HepG2 (cell line): ENCODE results near the gene LNX2. TPM values are rescaled to one million over a fixed set of nuclear protein-coding genes. Genes with fewer than 3 reads are reported as not detected.

Experiments used
- ATAC-seq: fragments of 200-7000 bp; cut with Tn5 transposase; 3 replicates; pipeline ENCODE4 v1.9.1; 2020; ENCODE audit warnings: mild to moderate bottlenecking, moderate library complexity
- BruUV-seq: library from RNA; stranded (reverse); fragments of 400-500 nt; replicated peaks from 2 replicates; lab custom pipeline; 2021; lab: Mats Ljungman, UMichigan
- CTCF ChIA-PET: fragments of 300-600 bp; formaldehyde crosslinking; extraction: SDS; loops from one replicate; lab custom pipeline; 2021; ENCODE audit warnings: low total read pairs, inconsistent platforms, low intra/inter-chr PET ratio; lab: Yijun Ruan, JAX
- POLR2A ChIA-PET: fragments of 350-600 bp; sonication (Branson Sonifier 250); formaldehyde crosslinking; loops from one replicate; lab custom pipeline; 2020; ENCODE audit warnings: antibody characterized with exemption, inconsistent platforms; lab: Yijun Ruan, JAX
- DNase-seq: peaks from one replicate; pipeline ENCODE4 v3.0.0-alpha.2; 2015; ENCODE audit warnings: low spot score
- FAIRE-seq: peaks from 3 replicates; lab custom pipeline; 2011; peaks lifted over from hg19 to GRCh38; lab: Jason Lieb, UNC
- H2AFZ ChIP-seq: one replicate; pipeline ENCODE4 v1.6.1; 2011; ENCODE audit warnings: low read length, inconsistent platforms
- H3K27ac ChIP-seq: fragments of 300-600 bp; 3 replicates; pipeline ENCODE4 v1.8.0; 2011; ENCODE audit warnings: mixed run types, mild to moderate bottlenecking, mixed read lengths, low read length, inconsistent platforms; ENCODE audit not compliant: insufficient read depth; ENCODE audit errors: extremely low read length
- H3K27me3 ChIP-seq, 2 experiments: fragments of 200-600 bp in 1 of 2; 2 replicates in 1 of 2; 3 replicates in 1 of 2; pipeline versions ENCODE4 v1.6.0 to v1.8.0; 2011; ENCODE audit warnings: low read length in 2 of 2, mild to moderate bottlenecking in 2 of 2, moderate library complexity in 2 of 2, inconsistent platforms in 1 of 2; ENCODE audit not compliant: insufficient read depth in 2 of 2, control insufficient read depth in 1 of 2
- H3K36me3 ChIP-seq, 2 experiments: fragments of 200-600 bp in 1 of 2; replicated peaks in 1 of 2; 2 replicates in 1 of 2; 3 replicates in 1 of 2; pipeline versions ENCODE4 v1.5.1 to v1.8.0; 2011; ENCODE audit warnings: low read length in 2 of 2, inconsistent platforms in 1 of 2; ENCODE audit not compliant: insufficient read depth in 2 of 2, control insufficient read depth in 1 of 2
- H3K4me1 ChIP-seq: 2 replicates; pipeline ENCODE4 v1.5.1; 2012; ENCODE audit warnings: low read length, inconsistent platforms; ENCODE audit not compliant: insufficient read depth
- H3K4me2 ChIP-seq: 2 replicates; pipeline ENCODE4 v1.6.0; 2011; ENCODE audit warnings: low read depth, low read length, inconsistent platforms
- H3K4me3 ChIP-seq, 3 experiments: fragments of 200-600 bp in 1 of 3; sonication (generic), shearing (Covaris generic) in 1 of 3; replicated peaks in 1 of 3; 2 replicates each; pipeline ENCODE4 v1.5.1; 2011 to 2016; ENCODE audit warnings: low read length in 3 of 3, inconsistent platforms in 2 of 3, low read depth in 2 of 3, mild to moderate bottlenecking in 2 of 3, control low read depth in 1 of 3, mixed read lengths in 1 of 3; ENCODE audit not compliant: insufficient read depth in 1 of 3
- H3K79me2 ChIP-seq: one replicate; pipeline ENCODE4 v1.6.1; 2011; ENCODE audit warnings: low read length, inconsistent platforms; ENCODE audit not compliant: insufficient read depth
- H3K9ac ChIP-seq: 2 replicates; pipeline ENCODE4 v1.6.0; 2011; ENCODE audit warnings: mild to moderate bottlenecking, low read depth, low read length, inconsistent platforms; ENCODE audit not compliant: insufficient read depth
- H3K9me3 ChIP-seq: 2 replicates; pipeline ENCODE4 v1.5.1; 2012; ENCODE audit warnings: mild to moderate bottlenecking, low read length
- H4K20me1 ChIP-seq: 2 replicates; pipeline ENCODE4 v1.6.0; 2011; ENCODE audit warnings: inconsistent platforms, mild to moderate bottlenecking, low read length, moderate library complexity; ENCODE audit not compliant: insufficient read depth
- AGO1 ChIP-seq: fragments of 200-400 bp; formaldehyde crosslinking; IDR thresholded peaks from 2 replicates; pipeline ENCODE4 v1.6.1; 2017; ENCODE audit warnings: mild to moderate bottlenecking, low read depth, low read length, moderate library complexity; ENCODE audit not compliant: poor library complexity, severe bottlenecking
- DMTF1 ChIP-seq: sonication (generic); formaldehyde crosslinking; IDR thresholded peaks from 2 replicates; pipeline ENCODE4 v1.4.0; 2020; ENCODE audit warnings: mild to moderate bottlenecking, missing genetic modification reagents
- HINFP ChIP-seq: sonication (generic); formaldehyde crosslinking; IDR thresholded peaks from 2 replicates; pipeline ENCODE4 v1.4.0; 2020; ENCODE audit warnings: low read depth, mild to moderate bottlenecking, missing genetic modification reagents
- KMT2B ChIP-seq: IDR thresholded peaks from 2 replicates; pipeline ENCODE4 v1.6.1; 2016; ENCODE audit warnings: missing genetic modification reagents, missing compliant biosample characterization
- SNAPC4 ChIP-seq: sonication (generic); formaldehyde crosslinking; IDR thresholded peaks from 2 replicates; pipeline ENCODE4 v1.4.0; 2020; ENCODE audit warnings: mild to moderate bottlenecking, missing genetic modification reagents
- SOX5 ChIP-seq: IDR thresholded peaks from 2 replicates; pipeline ENCODE4 v1.6.1; 2016; ENCODE audit warnings: borderline replicate concordance
- TOE1 ChIP-seq: sonication (generic); formaldehyde crosslinking; IDR thresholded peaks from 2 replicates; pipeline ENCODE4 v1.4.0; 2020; ENCODE audit warnings: mild to moderate bottlenecking, missing genetic modification reagents
- ZBTB14 ChIP-seq: sonication (generic); formaldehyde crosslinking; IDR thresholded peaks from 2 replicates; pipeline ENCODE4 v1.4.0; 2020; ENCODE audit warnings: missing genetic modification reagents
- ZFP90 ChIP-seq: sonication (generic); formaldehyde crosslinking; IDR thresholded peaks from 2 replicates; pipeline ENCODE4 v1.8.0; 2022; ENCODE audit warnings: missing genetic modification reagents, mild to moderate bottlenecking, inconsistent platforms, borderline replicate concordance
- ZNF766 ChIP-seq: sonication (generic); formaldehyde crosslinking; IDR thresholded peaks from 2 replicates; pipeline ENCODE4 v1.5.0; 2020; ENCODE audit warnings: missing genetic modification reagents, borderline replicate concordance
- ZNF878 ChIP-seq: sonication (generic); formaldehyde crosslinking; IDR thresholded peaks from 2 replicates; pipeline ENCODE4 v1.8.1; 2023; ENCODE audit warnings: mild to moderate bottlenecking, missing genetic modification reagents, moderate library complexity
- whole genome bisulfite sequencing: methylation state at CpG from one replicate; pipeline ENCODE4 v1.1.6; 2017; ENCODE audit warnings: low lambda C conversion rate; 5-methylcytosine and 5-hydroxymethylcytosine counted together
- in situ Hi-C: cut with HindIII; loops from 2 replicates; pipeline ENCODE4 v1.10.0; 2017; ENCODE audit warnings: low pct_unique_long_range_greater_than_20kb; ENCODE audit not compliant: extremely low pct_ligation_motif_present
- intact Hi-C: fragments of 100-400 bp; cut with micrococcal nuclease; formaldehyde crosslinking; loops from one replicate; pipeline ENCODE4 v1.10.0; 2022; ENCODE audit not compliant: unreplicated experiment
- polyA plus RNA-seq, 8 experiments: library from polyadenylated mRNA; depleted of rRNA in 3 of 8; stranded (reverse) in 7 of 8; unstranded in 1 of 8; fragments of >200 nt; fragmentation: Illumina TruSeq in 4 of 8; extraction: Trizol in 4 of 8; gene quantifications; 2 replicates each; pipeline versions ENCODE4 v1.2.1 to v1.2.3, GENCODE V29; 2011 to 2016; ENCODE audit warnings: low read depth in 4 of 8, missing spikeins in 1 of 8, mixed read lengths in 1 of 8; ENCODE audit not compliant: insufficient read depth in 1 of 8
- total RNA-seq, 5 experiments: library from RNA; depleted of rRNA; stranded (reverse); fragments of >200 nt; fragmentation: Illumina TruSeq; extraction: Trizol; gene quantifications; 2 replicates each; pipeline ENCODE4 v1.2.3, GENCODE V29; 2016; ENCODE audit warnings: low read depth in 1 of 5

Gene LNX2
- total and polyA plus RNA-seq, 2 of the 13 experiments (the other 11 are each of a cell fraction or from before 2014, with no cell fraction given): 9.2 to 9.7 TPM

- TF ChIP-seq ZNF878 (CRISPR knock-in tag): no peak
- no peak for TF ChIP-seq TOE1 (CRISPR knock-in tag)
- no peak for TF ChIP-seq ZNF766 (CRISPR knock-in tag)
- TF ChIP-seq KMT2B (CRISPR knock-in tag): no peak
- TF ChIP-seq ZFP90 (CRISPR knock-in tag): no peak
These were observed 11.3 kb upstream of the LNX2 start (continued) for GRCh38 chr13:27631665-27632064.

GRCh38 chr13:27631156-27631555, 10.8 kb upstream of the LNX2 start:
- in situ Hi-C loops (no loop called here), intact Hi-C loops (no loop called here)
- peaks cover 33% of the 10 kb centered on the region for H3K4me1 ChIP-seq
- no peak overlapping the region for H3K27ac ChIP-seq
- ChIA-PET CTCF (no interaction called here), POLR2A (interaction anchor here (1.2 kb wide), 1 partner anchor 8 kb away, joined by 3 read pairs; no protein-coding TSS in a partner anchor)
- H3K4me2 ChIP-seq: no peak overlapping the region
- no peak overlapping the region for H3K4me3 ChIP-seq
- H3K36me3 ChIP-seq: peaks cover 4 to 7% of the 10 kb centered on the region in 2 experiments; a peak in 3 of 5 replicates
- no peak for FAIRE-seq
- 99% methylated on average over 4 of the region's 4 CpGs for WGBS
- no TSS peak for BruUV-seq
- no peaks in the 10 kb centered on the region for H3K9me3 ChIP-seq
- H2AFZ ChIP-seq: no peak overlapping the region
- peaks cover 34% of the 10 kb centered on the region for H3K79me2 ChIP-seq
- H4K20me1 ChIP-seq: no peaks in the 10 kb centered on the region
- no peaks in the 10 kb centered on the region for H3K27me3 ChIP-seq
- no peak for DNase-seq
- ATAC-seq: no peak
- H3K9ac ChIP-seq: no peak overlapping the region
- no peak for TF ChIP-seq SOX5 (CRISPR knock-in tag)
- TF ChIP-seq ZBTB14: no peak
- no peak for TF ChIP-seq AGO1
- TF ChIP-seq DMTF1 (CRISPR knock-in tag): no peak
- TF ChIP-seq HINFP: no peak
- TF ChIP-seq SNAPC4 (CRISPR knock-in tag): no peak
